Body of pancreas (tissue), 4 donors: Measurements from ENCODE around the gene RANBP1. TPM values are rescaled to one million over a fixed set of nuclear protein-coding genes. Genes with fewer than 3 reads are reported as not detected.

ENCODE experiments used
- ATAC-seq: fragments of 150-250 bp; one replicate; pipeline ENCODE4 v1.9.1; 2016
- DNase-seq, 4 donors: peaks; one replicate each; pipeline ENCODE4 v3.0.0-alpha.2; 2019
- H3K27ac ChIP-seq, 4 donors: fragments of 200-600 bp; sonication (generic); 1 replicate in 3 of 4; 2 replicates in 1 of 4; pipeline versions ENCODE4 v1.5.1 to v1.6.1; 2016 to 2019; ENCODE audit warnings: mild to moderate bottlenecking in 1 of 4, mixed read lengths in 1 of 4, moderate library complexity in 1 of 4
- H3K27me3 ChIP-seq, 2 donors: fragments of 200-600 bp; sonication (generic); one replicate each; pipeline ENCODE4 v1.6.0; 2016; ENCODE audit warnings: mild to moderate bottlenecking in 1 of 2
- H3K36me3 ChIP-seq, 2 donors: fragments of 200-600 bp; sonication (generic); replicated peaks in 1 of 2; 2 replicates each; pipeline ENCODE4 v1.5.1; 2016; ENCODE audit warnings: low read depth in 2 of 2; ENCODE audit not compliant: insufficient read depth in 1 of 2
- H3K4me1 ChIP-seq: fragments of 200-600 bp; sonication (generic); one replicate; pipeline ENCODE4 v1.6.0; 2016
- H3K4me3 ChIP-seq, 2 donors: fragments of 200-600 bp; sonication (generic); 1 replicate in 1 of 2; 2 replicates in 1 of 2; pipeline ENCODE4 v1.5.1; 2016 to 2019
- H3K9me3 ChIP-seq, 3 donors: fragments of 200-600 bp; sonication (generic); 1 replicate in 2 of 3; 2 replicates in 1 of 3; pipeline ENCODE4 v1.5.1; 2016
- POLR2A ChIP-seq, 3 donors: fragments of 450-650 bp; IDR thresholded peaks; one replicate each; pipeline ENCODE4 v1.6.1; 2016; ENCODE audit warnings: antibody characterized with exemption in 3 of 3, mild to moderate bottlenecking in 2 of 3
- WGBS, 2 donors: methylation state at CpG; one replicate each; pipeline ENCODE4 v1.1.5; 2017; 5-methylcytosine and 5-hydroxymethylcytosine counted together
- intact Hi-C: fragments of 100-400 bp; cut with DNase I; formaldehyde crosslinking; loops from one replicate; pipeline ENCODE4 v1.15.1; 2023
- total RNA-seq, 2 donors: library from RNA; depleted of rRNA; stranded (reverse); fragments of >200 nt; gene quantifications; one replicate each; pipeline ENCODE4 v1.1.0, GENCODE V29; 2016
- TF ChIP-seq, protein P1 (sequence below), 7 experiments: fragments of 450-650 bp in 4 of 7; fragments of 200-600 bp in 3 of 7; sonication (generic) in 3 of 7; IDR thresholded peaks; one replicate each; pipeline ENCODE4 v1.5.1; 2016 to 2019; ENCODE audit warnings: antibody characterized with exemption in 7 of 7

Gene RANBP1
- total RNA-seq, 2 donors from 2014 or later: 69.3 to 134 TPM

DNA sequence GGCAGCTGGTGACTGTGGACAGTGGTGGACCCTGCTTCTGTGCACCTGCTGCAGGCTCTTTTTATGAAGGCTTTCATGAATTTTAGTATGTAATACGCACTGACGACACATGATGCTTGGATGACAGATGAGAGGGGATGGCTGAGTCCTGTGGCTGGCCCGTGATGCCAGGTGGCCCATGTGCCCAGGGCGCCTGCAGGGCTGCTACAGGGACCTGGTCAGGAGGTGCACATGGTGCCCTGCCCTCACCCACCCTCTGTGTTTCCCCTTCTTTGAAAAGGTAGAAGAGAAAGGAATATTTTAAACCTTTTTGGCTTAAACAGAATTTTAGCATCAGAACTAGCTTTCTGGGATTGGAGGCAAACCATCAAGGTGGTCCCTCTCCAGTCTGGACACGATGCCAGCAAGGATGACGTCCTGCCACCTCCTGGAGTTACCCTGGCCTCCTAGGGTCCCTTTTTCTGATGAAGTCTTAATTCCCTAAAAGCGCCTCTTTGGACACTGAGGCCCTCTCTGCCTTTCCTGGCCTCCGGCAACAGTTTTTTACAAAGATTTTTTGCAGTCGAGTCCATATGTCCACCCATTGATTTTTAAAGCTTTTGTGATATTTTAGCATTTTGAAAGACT lies 5.4 kb upstream of the RANBP1 start:
- Histone ChIP-seq H3K4me1 (peaks cover 40% of the 10 kb centered on the region), H3K36me3 (peaks cover 0 to 33% of the 10 kb centered on the region in 2 donors), H3K4me3 (no peak overlapping the region), H3K27ac (peak overlapping the region in 1 of 4 donors; percentile 42), H3K27me3 (no peaks in the 10 kb centered on the region), H3K9me3 (no peaks in the 10 kb centered on the region)
- intact Hi-C loops: no loop called here
- 88 to 91% methylated on average over 9 of the region's 9 CpGs for WGBS, 2 donors
- TF ChIP-seq POLR2A (IDR thresholded peaks at IDR 0.05): no peak
- TF ChIP-seq, protein P1, sequence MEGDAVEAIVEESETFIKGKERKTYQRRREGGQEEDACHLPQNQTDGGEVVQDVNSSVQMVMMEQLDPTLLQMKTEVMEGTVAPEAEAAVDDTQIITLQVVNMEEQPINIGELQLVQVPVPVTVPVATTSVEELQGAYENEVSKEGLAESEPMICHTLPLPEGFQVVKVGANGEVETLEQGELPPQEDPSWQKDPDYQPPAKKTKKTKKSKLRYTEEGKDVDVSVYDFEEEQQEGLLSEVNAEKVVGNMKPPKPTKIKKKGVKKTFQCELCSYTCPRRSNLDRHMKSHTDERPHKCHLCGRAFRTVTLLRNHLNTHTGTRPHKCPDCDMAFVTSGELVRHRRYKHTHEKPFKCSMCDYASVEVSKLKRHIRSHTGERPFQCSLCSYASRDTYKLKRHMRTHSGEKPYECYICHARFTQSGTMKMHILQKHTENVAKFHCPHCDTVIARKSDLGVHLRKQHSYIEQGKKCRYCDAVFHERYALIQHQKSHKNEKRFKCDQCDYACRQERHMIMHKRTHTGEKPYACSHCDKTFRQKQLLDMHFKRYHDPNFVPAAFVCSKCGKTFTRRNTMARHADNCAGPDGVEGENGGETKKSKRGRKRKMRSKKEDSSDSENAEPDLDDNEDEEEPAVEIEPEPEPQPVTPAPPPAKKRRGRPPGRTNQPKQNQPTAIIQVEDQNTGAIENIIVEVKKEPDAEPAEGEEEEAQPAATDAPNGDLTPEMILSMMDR (IDR thresholded peaks at IDR 0.05): no peak
- DNase-seq (no peak), ATAC-seq (no peak)

DNA sequence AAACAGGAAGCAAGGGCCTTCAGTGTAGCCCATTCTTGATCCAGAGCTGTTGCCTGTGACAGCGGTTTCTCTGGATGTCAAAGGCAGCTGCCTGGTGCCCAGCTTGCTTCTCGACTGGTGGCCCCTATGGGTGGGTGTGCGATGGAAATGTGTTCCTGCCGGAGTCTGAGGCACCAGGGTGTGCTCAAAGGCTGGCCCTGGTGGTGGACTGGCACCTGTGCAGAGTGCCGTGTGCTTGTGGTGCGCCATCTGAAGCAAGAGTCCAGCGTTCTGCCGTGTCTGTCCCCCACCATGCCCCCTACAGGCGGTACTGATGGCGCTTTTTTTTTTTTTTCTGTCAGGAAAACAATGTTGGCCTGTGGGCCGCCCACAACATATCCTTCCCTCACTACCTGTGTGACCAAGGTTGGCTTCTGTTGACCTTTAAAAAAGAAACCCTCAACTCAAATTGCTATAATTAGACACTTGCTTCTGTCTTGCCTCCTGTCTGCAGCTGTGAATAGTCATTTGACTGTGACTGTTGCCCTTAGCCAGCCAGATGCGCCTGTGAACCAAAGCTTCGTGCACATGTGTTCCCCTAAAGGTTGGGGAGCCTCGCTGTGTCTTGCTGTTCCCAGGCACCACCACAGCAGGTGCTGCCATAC lies 4.7 kb upstream of the RANBP1 start:
- ATAC-seq: no peak
- intact Hi-C loops: no loop called here

DNA sequence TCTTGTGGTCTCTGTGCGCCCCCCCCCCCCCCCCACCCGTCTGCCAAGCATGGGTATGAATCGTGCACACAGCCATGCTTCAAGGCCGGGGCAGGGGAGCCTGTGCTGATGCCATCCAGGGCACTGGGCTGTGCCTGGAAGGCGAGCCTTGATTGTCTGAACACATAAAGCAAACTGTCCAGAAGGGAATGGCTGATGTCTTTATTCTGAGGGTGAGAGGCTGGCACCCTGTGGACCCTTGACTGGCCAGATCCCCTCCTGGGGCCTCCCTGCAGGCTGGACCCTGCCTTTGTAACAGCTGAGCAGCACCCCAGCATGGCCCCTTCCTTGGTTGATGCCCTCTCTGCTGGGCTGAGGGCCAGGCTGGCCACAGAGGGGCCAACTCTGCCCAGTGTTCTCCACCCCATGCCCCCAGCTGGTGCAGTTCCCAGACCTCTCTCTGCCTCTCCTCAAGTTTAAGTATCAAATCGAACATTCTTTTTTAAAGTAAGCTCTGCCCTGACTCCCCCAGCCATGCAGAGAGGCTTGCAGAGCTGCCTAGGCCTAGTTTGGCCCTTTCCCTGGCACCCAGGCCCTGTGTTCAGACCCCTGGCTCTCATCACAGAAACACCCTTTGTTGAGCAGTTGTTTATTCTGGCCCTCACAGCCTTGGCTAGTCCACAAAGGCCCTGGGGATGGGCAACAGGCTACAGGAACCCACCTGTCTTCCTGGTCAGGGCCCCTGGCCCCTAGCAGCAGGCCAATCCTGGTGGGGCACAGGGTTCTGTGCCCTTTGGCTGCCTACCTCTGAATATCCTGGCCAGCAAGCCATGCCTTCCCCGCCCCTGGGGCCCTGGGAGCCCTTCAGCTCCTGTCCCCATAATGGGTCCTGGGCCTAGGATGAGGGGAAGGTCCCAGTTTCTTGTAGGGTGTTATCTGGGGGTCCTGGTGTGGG lies 3.9 kb upstream of the RANBP1 start:
- H3K4me1 ChIP-seq: peaks cover 50% of the 10 kb centered on the region
- H3K27ac ChIP-seq: peak overlapping the region; percentile 59 to 72 (median 68)
- ATAC-seq (peak; percentile 10), DNase-seq (peak in 3 of 4 donors; percentile 60 to 74 (median 74))
- no peak overlapping the region for H3K4me3 ChIP-seq
- H3K27me3 ChIP-seq: no peaks in the 10 kb centered on the region
- 32 to 44% methylated on average over 4 to 7 of the region's 7 CpGs for WGBS, 2 donors
- no peaks in the 10 kb centered on the region for H3K9me3 ChIP-seq
- peaks cover 0 to 20% of the 10 kb centered on the region in 2 donors for H3K36me3 ChIP-seq
- TF ChIP-seq, protein P1 (IDR thresholded peaks at IDR 0.05): no peak
- no peak for TF ChIP-seq POLR2A (IDR thresholded peaks at IDR 0.05)
- intact Hi-C loops: no loop called here

More for the DNA sequence above, 4.7 kb upstream of the RANBP1 start:
- DNase-seq: no peak
- Histone ChIP-seq H3K4me3 (no peak overlapping the region), H3K36me3 (peaks cover 0 to 28% of the 10 kb centered on the region in 2 donors), H3K4me1 (peaks cover 47% of the 10 kb centered on the region), H3K27me3 (no peaks in the 10 kb centered on the region), H3K27ac (peak overlapping the region in 3 of 4 donors; percentile 67 to 72 (median 70)), H3K9me3 (no peaks in the 10 kb centered on the region)
- TF ChIP-seq, protein P1 (IDR thresholded peaks at IDR 0.05): peak in 4 of 7 experiments; percentile 8 to 32 (median 25)
- no peak for TF ChIP-seq POLR2A (IDR thresholded peaks at IDR 0.05)
- WGBS, 2 donors: 47 to 58% methylated on average over 8 to 14 of the region's 14 CpGs

DNA sequence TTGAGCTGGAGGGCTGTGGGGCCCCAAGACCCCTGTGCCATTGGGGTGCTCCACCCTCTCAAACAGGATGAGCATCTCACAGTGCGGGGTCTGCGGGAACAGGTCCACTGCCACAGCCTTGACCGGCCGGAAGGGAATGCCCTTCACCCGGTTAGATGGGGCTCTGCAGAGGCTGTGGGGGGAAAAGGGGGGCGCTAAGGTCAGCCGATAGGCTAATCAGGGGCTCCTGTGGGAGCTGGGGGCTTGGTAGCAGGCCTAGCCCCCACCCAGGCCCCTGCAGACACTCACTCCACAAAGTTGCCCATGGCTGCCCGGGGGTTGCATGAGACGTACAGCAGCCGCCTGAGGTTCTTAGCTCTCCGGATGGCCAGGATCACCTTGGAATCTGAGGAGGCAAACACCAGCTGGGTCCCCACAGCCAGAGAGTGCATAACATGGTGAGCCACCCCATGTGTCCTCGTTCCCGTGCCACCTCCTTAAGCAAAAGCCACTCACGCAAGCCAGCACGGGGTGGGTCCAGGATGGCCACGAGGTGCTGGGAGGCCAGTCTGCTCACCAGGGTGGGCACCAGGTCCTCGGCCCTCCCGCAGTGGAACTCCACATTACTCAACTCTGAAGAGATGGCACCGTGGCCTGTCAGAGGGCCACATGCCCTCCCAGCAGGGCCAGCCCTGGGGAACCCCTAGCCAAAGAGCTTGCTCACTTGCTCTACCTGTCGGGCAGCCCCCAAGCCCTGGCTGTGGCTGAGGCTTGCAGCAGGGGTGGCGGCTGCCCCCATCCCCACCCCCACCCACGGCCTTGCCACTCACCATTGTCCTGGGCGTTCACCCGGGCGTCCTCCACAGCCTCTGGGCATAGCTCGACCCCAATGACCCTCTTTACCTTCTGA lies 3.0 kb upstream of the RANBP1 start:
- DNase-seq (no peak), ATAC-seq (no peak)
- intact Hi-C loops: no loop called here
- no peaks in the 10 kb centered on the region for H3K27me3 ChIP-seq
- peaks cover 0 to 13% of the 10 kb centered on the region in 2 donors for H3K36me3 ChIP-seq
- H3K27ac ChIP-seq: peak overlapping the region; percentile 59 to 72 (median 68)
- WGBS, 2 donors: 86 to 89% methylated on average over 11 to 24 of the region's 26 CpGs
- TF ChIP-seq POLR2A (IDR thresholded peaks at IDR 0.05): no peak
- TF ChIP-seq, protein P1 (IDR thresholded peaks at IDR 0.05): no peak
- H3K9me3 ChIP-seq: no peaks in the 10 kb centered on the region
- H3K4me1 ChIP-seq: peaks cover 50% of the 10 kb centered on the region
- H3K4me3 ChIP-seq: no peak overlapping the region
